Fibroblast of lung (primary cell): ENCODE measurements around the gene STK32B. TPM values are rescaled to one million over a fixed set of nuclear protein-coding genes. Genes with fewer than 3 reads are reported as not detected.
"Not testable (repeated sequence)": the region's sequence is repeated elsewhere in the genome, so short reads cannot be mapped to it uniquely, and the experiment has no call there.

Source experiments
- DNase-seq, 2 donors: peaks; one replicate each; pipeline versions ENCODE4 v3.0.0 to v3.0.0-alpha.2; 2010; ENCODE audit warnings: low read depth in 2 of 2
- H2AFZ ChIP-seq: 2 replicates; pipeline ENCODE4 v1.5.1; 2012; ENCODE audit warnings: low read length, control low read depth, inconsistent platforms
- H3K27ac ChIP-seq: 2 replicates; pipeline ENCODE4 v1.5.1; 2011; ENCODE audit warnings: low read length, control low read depth; ENCODE audit not compliant: insufficient read depth
- H3K27me3 ChIP-seq: 2 replicates; pipeline ENCODE4 v1.5.1; 2011; ENCODE audit warnings: mild to moderate bottlenecking, low read length; ENCODE audit not compliant: control insufficient read depth, insufficient read depth
- H3K36me3 ChIP-seq: 2 replicates; pipeline ENCODE4 v1.5.1; 2011; ENCODE audit warnings: low read length; ENCODE audit not compliant: control insufficient read depth, insufficient read depth
- H3K4me1 ChIP-seq: 2 replicates; pipeline ENCODE4 v1.5.1; 2011; ENCODE audit warnings: low read length; ENCODE audit not compliant: control insufficient read depth, insufficient read depth; ENCODE audit errors: extremely low read depth
- H3K4me2 ChIP-seq: 2 replicates; pipeline ENCODE4 v1.5.1; 2011; ENCODE audit warnings: low read length, control low read depth; ENCODE audit not compliant: insufficient read depth; ENCODE audit errors: extremely low read depth
- H3K4me3 ChIP-seq, 4 experiments: fragments of 200-600 bp in 1 of 4; sonication (generic) in 1 of 4; replicated peaks in 1 of 4; 2 replicates each; pipeline ENCODE4 v1.5.1; 2011 to 2016; ENCODE audit warnings: low read length in 4 of 4, low read depth in 3 of 4, mild to moderate bottlenecking in 3 of 4, control low read depth in 2 of 4, inconsistent platforms in 1 of 4, mixed read lengths in 1 of 4; ENCODE audit not compliant: insufficient read depth in 1 of 4; ENCODE audit errors: control extremely low read depth in 1 of 4
- H3K79me2 ChIP-seq: 2 replicates; pipeline ENCODE4 v1.5.1; 2012; ENCODE audit warnings: mild to moderate bottlenecking, low read length, inconsistent platforms; ENCODE audit not compliant: control insufficient read depth, insufficient read depth
- H3K9ac ChIP-seq: 2 replicates; pipeline ENCODE4 v1.5.1; 2011; ENCODE audit warnings: mild to moderate bottlenecking, low read length, control low read depth; ENCODE audit not compliant: insufficient read depth
- H3K9me3 ChIP-seq: 2 replicates; pipeline ENCODE4 v1.5.1; 2012; ENCODE audit warnings: low read depth, low read length; ENCODE audit not compliant: control insufficient read depth, insufficient read depth
- H4K20me1 ChIP-seq: 2 replicates; pipeline ENCODE4 v1.5.1; 2011; ENCODE audit warnings: low read length; ENCODE audit not compliant: control insufficient read depth, insufficient read depth; ENCODE audit errors: extremely low read depth
- CTCF ChIP-seq, 2 donors: IDR thresholded peaks in 1 of 2; conservative IDR thresholded peaks in 1 of 2; 1 replicate in 1 of 2; 2 replicates in 1 of 2; pipeline ENCODE4 v1.5.1; 2011 to 2012; ENCODE audit warnings: low read length in 2 of 2, control low read depth in 1 of 2, inconsistent platforms in 1 of 2, low read depth in 1 of 2, mild to moderate bottlenecking in 1 of 2
- EZH2 ChIP-seq: IDR thresholded peaks from 2 replicates; pipeline ENCODE4 v1.5.1; 2012; ENCODE audit warnings: low read length, control low read depth, mild to moderate bottlenecking; ENCODE audit errors: missing control alignments
- polyA plus RNA-seq, 2 donors: library from polyadenylated mRNA; depleted of rRNA in 1 of 2; stranded (reverse) in 1 of 2; unstranded in 1 of 2; fragments of >200 nt; gene quantifications; 2 replicates each; pipeline ENCODE4 v1.2.1, GENCODE V29; 2011 to 2012; ENCODE audit warnings: missing spikeins in 1 of 2
- total RNA-seq: library from RNA; depleted of rRNA; stranded (reverse); fragments of >200 nt; gene quantifications from 2 replicates; pipeline ENCODE4 v1.2.1, GENCODE V29; 2014

The STK32B gene
- total and polyA plus RNA-seq, 2 donors (not counting 1 experiment from before 2014, with no cell fraction given) = 0.50 to 1.4 TPM

DNA sequence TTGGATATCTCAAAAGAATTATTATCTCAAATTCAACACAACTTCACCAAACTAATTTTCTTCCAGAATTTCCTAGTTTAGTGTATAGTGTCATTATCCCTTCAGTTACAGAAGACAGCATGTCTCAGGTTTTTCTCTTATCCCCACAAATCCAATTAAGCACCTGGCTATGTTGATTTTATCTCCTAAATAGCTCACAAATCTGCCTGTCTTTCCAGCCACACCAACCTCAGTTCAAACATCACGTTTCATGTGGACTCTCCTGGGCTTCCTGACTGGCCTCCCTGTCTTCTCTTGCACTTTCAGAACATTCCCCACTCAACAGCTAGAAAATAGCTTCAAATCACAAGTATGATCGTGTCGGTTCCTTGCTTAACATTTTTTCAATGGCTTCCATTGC, 14.8 kb downstream of the STK32B start:
- Histone ChIP-seq H3K79me2 (no peaks in the 10 kb centered on the region), H3K9me3 (no peaks in the 10 kb centered on the region), H3K36me3 (no peaks in the 10 kb centered on the region), H3K4me3 (no peak overlapping the region), H3K4me1 (no peaks in the 10 kb centered on the region), H3K4me2 (no peak overlapping the region), H3K27ac (no peak overlapping the region), H4K20me1 (no peaks in the 10 kb centered on the region), H2AFZ (no peak overlapping the region), H3K27me3 (no peaks in the 10 kb centered on the region), H3K9ac (no peak overlapping the region)
- no peak for TF ChIP-seq EZH2
- no peak for TF ChIP-seq CTCF (conservative IDR thresholded peaks at IDR 0.05 in 1 of 2, IDR thresholded peaks at IDR 0.05 in 1 of 2; ENCODE audit: low read depth in 1 of 2, low read length in 2 of 2)
- no peak for DNase-seq

DNA sequence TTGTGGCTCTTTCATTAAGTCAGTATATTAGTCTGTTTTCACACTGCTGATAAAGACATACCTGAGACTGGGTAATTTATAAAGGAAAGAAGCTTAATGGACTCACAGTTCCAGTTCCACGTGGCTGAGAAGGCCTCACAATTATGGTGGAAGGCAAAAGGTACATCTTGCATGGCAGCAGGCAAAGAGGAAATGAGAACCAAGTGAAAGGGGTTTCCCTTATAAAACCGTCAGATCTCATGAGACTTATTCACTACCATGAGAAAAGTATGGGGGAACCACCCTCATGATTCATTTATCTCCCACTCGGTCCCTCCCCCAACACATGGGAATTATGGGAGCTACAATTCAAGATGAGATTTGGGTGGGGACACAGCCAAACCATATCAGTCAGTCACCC, 15.7 kb downstream of the STK32B start:
- DNase-seq, H3K36me3 ChIP-seq, H3K27me3 ChIP-seq, H3K4me2 ChIP-seq, H3K79me2 ChIP-seq, H3K9me3 ChIP-seq, H3K9ac ChIP-seq, H3K27ac ChIP-seq, H3K4me3 ChIP-seq, H3K4me1 ChIP-seq, H2AFZ ChIP-seq, H4K20me1 ChIP-seq: not testable (repeated sequence)

DNA sequence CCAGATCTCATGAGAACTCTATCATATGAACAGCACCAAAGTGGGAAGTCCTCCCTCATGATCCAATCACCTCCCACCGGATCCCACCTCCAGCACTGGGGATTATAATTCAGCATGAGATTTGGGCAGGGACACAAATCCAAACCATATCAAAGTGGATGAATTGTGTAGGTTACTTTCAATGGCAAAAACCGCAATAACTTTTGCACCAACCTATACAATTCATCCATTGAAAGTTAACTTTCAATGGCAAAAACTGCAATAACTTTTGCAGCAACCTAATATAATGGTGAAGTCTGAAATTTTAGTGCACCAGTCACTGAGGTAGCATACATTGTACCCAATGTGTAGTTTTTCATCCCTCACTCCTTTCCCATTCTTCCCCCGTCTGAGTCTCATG, 16.6 kb downstream of the STK32B start:
- Histone ChIP-seq H3K9ac (no peak overlapping the region), H3K4me2 (no peak overlapping the region), H3K27ac (no peak overlapping the region), H3K36me3 (no peaks in the 10 kb centered on the region), H4K20me1 (no peaks in the 10 kb centered on the region), H3K4me3 (no peak overlapping the region), H3K9me3 (no peaks in the 10 kb centered on the region), H3K79me2 (no peaks in the 10 kb centered on the region), H3K27me3 (no peaks in the 10 kb centered on the region), H3K4me1 (no peaks in the 10 kb centered on the region), H2AFZ (no peak overlapping the region)
- TF ChIP-seq CTCF (conservative IDR thresholded peaks at IDR 0.05 in 1 of 2, IDR thresholded peaks at IDR 0.05 in 1 of 2; ENCODE audit: low read depth in 1 of 2, low read length in 2 of 2) = no peak
- no peak for TF ChIP-seq EZH2
- DNase-seq = no peak
